Esophagus squamous epithelium (tissue), 4 donors: ENCODE measurements around the gene MAGEA4.

Source experiments
- CTCF ChIP-seq, 6 experiments: fragments of 450-650 bp in 4 of 6; fragments of 200-600 bp in 2 of 6; sonication (generic) in 2 of 6; IDR thresholded peaks; one replicate each; pipeline ENCODE4 v1.5.1; 2016 to 2019; ENCODE audit warnings: antibody characterized with exemption in 6 of 6, mild to moderate bottlenecking in 4 of 6, moderate library complexity in 4 of 6
- POLR2A ChIP-seq, 4 donors: fragments of 450-650 bp; IDR thresholded peaks; one replicate each; pipeline ENCODE4 v1.6.1; 2017; ENCODE audit warnings: antibody characterized with exemption in 4 of 4, mild to moderate bottlenecking in 4 of 4, moderate library complexity in 3 of 4

- TF ChIP-seq CTCF (IDR thresholded peaks at IDR 0.05) (no peak), POLR2A (IDR thresholded peaks at IDR 0.05) (no peak)
Measured at GRCh38 chrX:151870602-151871001, 42.1 kb upstream of the MAGEA4 start.
